ENCODE measurements around the gene AIP. TPM values are rescaled to one million over a fixed set of nuclear protein-coding genes. Genes with fewer than 3 reads are reported as not detected.

The AIP gene
- total RNA-seq, 2 donors from 2014 or later: 45.3 to 57.9 TPM

- Histone ChIP-seq H3K27me3 (no peaks in the 10 kb centered on the region), H3K4me1 (no peaks in the 10 kb centered on the region), H3K9ac (ENCODE audit: low read depth in 2 of 2, low read length in 2 of 2) (no peak overlapping the region), H3K36me3 (no peaks in the 10 kb centered on the region), H3K27ac (no peak overlapping the region), H3K9me3 (no peaks in the 10 kb centered on the region), H3K4me3 (no peak overlapping the region)
- no peak for DNase-seq
- no peak for TF ChIP-seq CTCF (IDR thresholded peaks at IDR 0.05)
- intact Hi-C loops (cut with DNase I): no loop called here
These were observed 25.4 kb upstream of the AIP start for GRCh38 chr11:67457453-67457852.

GRCh38 chr11:67458266-67458665 is 24.6 kb upstream of the AIP start:
- Histone ChIP-seq H3K4me1 (no peaks in the 10 kb centered on the region), H3K9me3 (no peaks in the 10 kb centered on the region), H3K27me3 (no peaks in the 10 kb centered on the region), H3K9ac (ENCODE audit: low read depth in 2 of 2, low read length in 2 of 2) (no peak overlapping the region), H3K27ac (no peak overlapping the region), H3K36me3 (no peaks in the 10 kb centered on the region), H3K4me3 (no peak overlapping the region)
- no peak for TF ChIP-seq CTCF (IDR thresholded peaks at IDR 0.05)
- intact Hi-C loops (cut with DNase I): no loop called here
- no peak for DNase-seq

- no peak for DNase-seq
- Histone ChIP-seq H3K4me1 (peaks cover 16% of the 10 kb centered on the region), H3K9ac (ENCODE audit: low read depth in 2 of 2, low read length in 2 of 2) (no peak overlapping the region), H3K27ac (no peak overlapping the region), H3K36me3 (no peaks in the 10 kb centered on the region), H3K4me3 (no peak overlapping the region), H3K27me3 (no peaks in the 10 kb centered on the region), H3K9me3 (no peaks in the 10 kb centered on the region)
- intact Hi-C loops (cut with DNase I): no loop called here
- TF ChIP-seq CTCF (IDR thresholded peaks at IDR 0.05): no peak
These were observed 19.6 kb upstream of the AIP start for GRCh38 chr11:67463186-67463585.

DNA sequence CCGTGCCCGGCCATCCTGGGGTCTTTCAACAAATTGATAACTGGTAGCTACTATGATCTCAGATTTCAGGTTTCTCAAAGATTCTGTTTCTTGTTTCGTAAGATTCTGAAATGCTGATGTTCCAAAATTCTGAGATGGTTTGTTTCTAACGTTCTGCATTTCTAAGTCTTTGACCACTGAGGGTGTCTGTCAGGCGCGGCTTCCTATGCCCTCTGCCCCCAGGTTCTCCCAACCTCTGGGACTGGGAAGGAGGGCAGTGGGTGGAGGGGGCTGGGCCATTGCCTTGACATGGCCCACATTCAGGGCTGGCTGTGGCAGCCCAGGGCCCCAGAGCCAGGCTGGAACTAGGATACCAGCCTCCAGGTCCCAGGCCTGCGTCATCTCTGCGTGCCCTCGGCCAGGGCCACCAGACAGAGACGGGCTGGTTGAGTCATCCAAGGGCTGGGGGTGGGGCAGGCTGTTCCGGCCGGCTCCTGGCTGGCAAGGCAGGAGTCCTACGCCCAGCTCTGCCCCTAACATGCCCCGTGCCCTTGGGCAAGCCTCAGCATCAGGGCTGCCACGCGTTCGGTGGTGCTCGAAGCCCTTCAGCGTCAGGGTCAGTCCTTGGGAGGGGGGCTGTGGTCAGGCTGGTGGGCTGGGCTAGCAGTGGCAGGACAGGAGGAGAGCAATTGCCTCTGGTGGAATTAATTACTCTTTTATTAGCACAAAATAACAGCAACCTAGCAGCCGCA is 19.0 kb upstream of the AIP start:
- Histone ChIP-seq H3K36me3 (no peaks in the 10 kb centered on the region), H3K9me3 (no peaks in the 10 kb centered on the region), H3K27me3 (no peaks in the 10 kb centered on the region), H3K4me1 (peaks cover 18% of the 10 kb centered on the region), H3K4me3 (peak overlapping the region; percentile 63), H3K27ac (peak overlapping the region; percentile 94), H3K9ac (ENCODE audit: low read depth in 2 of 2, low read length in 2 of 2) (peak overlapping the region; percentile 45 to 61)
- DNase-seq: peak; percentile 60
- no peak for TF ChIP-seq CTCF (IDR thresholded peaks at IDR 0.05)
- intact Hi-C loops (cut with DNase I): no loop called here

DNA sequence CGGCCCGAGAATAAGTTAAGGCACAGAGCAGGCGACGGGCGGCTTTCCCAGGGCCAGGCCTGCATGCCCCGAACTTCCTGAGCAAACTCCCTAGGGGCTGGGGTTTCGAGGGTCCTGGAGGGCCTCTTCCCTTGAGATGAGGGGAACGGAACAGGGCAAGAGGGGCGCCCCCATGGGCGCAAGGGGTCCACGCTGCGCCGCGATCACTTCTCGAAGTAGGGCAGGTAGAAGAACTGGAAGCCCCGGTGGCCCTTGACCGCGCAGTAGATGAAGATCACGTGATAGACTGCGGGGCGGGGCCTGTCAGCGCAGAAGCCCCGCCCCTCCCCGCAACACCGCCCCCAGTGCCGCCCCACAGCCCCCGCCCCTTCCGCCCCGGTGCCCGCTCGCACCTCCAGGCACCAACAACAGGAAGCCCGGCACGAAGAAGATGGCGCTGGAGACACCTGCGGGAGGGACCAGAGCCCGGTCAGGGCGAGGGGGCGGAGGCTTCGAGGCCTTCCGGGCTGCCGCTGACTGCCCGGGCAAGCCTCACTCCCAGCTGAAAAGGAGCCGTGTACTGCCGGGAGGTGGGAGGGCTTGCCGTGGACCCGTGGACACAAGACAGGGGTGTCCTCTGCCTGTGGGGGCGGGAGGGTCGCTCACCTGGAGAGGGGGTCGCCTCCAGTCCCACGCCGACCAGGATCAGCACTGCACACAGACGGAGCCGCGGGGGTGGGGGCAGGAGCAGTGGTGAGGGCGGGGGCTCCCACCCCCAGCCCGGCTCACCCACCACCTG is 18.2 kb upstream of the AIP start:
- DNase-seq: peak; percentile 95
- H3K4me3 ChIP-seq: peak overlapping the region; percentile 63
- no peaks in the 10 kb centered on the region for H3K27me3 ChIP-seq
- peak overlapping the region; percentile 94 for H3K27ac ChIP-seq
- peaks cover 18% of the 10 kb centered on the region for H3K4me1 ChIP-seq
- no peaks in the 10 kb centered on the region for H3K36me3 ChIP-seq
- intact Hi-C loops (cut with DNase I): no loop called here
- H3K9me3 ChIP-seq: no peaks in the 10 kb centered on the region
- no peak for TF ChIP-seq CTCF (IDR thresholded peaks at IDR 0.05)
- peak overlapping the region; percentile 64 to 72 for H3K9ac ChIP-seq (ENCODE audit: low read depth in 2 of 2, low read length in 2 of 2)

Data from colonic mucosa (tissue), 4 donors.